ENCODE results near the gene ATP2A1.

GRCh38 chr16:28846933-28847273 is 31.4 kb upstream of the ATP2A1 start:
- TF ChIP-seq CTCF (conservative IDR thresholded peaks at IDR 0.05; ENCODE audit: low read length) (no peak), EZH2phosphoT487 (IDR thresholded peaks at IDR 0.05; ENCODE audit: borderline replicate concordance) (no peak)

All from Loucy (cell line).